H9 (cell line): Measurements from ENCODE around the gene G2E3. TPM values are rescaled to one million over a fixed set of nuclear protein-coding genes. Genes with fewer than 3 reads are reported as not detected.

Experiments
- DNase-seq: peaks from one replicate; pipeline ENCODE4 v3.0.0-alpha.2; 2017
- H2AFZ ChIP-seq: one replicate; pipeline ENCODE4 v1.6.1; 2013; ENCODE audit warnings: mild to moderate bottlenecking, low read length, control low read depth, moderate library complexity
- H2AK5ac ChIP-seq: 2 replicates; pipeline ENCODE4 v1.6.1; 2013; ENCODE audit warnings: low read length, control low read depth, mixed read lengths; ENCODE audit not compliant: insufficient read length
- H2BK120ac ChIP-seq: one replicate; pipeline ENCODE4 v1.6.1; 2013; ENCODE audit warnings: low read depth, mild to moderate bottlenecking, low read length, control low read depth, inconsistent platforms; ENCODE audit not compliant: poor library complexity, severe bottlenecking
- H2BK12ac ChIP-seq: 2 replicates; pipeline ENCODE4 v1.6.1; 2013; ENCODE audit warnings: low read length, control low read depth, mixed read lengths, low read depth; ENCODE audit not compliant: insufficient read length
- H2BK15ac ChIP-seq: 2 replicates; pipeline ENCODE4 v1.6.1; 2013; ENCODE audit warnings: low read depth, low read length, control low read depth
- H2BK20ac ChIP-seq: one replicate; pipeline ENCODE4 v1.6.1; 2013; ENCODE audit warnings: low read depth, mild to moderate bottlenecking, low read length, control low read depth, inconsistent platforms; ENCODE audit not compliant: poor library complexity, severe bottlenecking
- H2BK5ac ChIP-seq: 2 replicates; pipeline ENCODE4 v1.6.1; 2013; ENCODE audit warnings: low read length, control low read depth, mixed read lengths; ENCODE audit not compliant: insufficient read length
- H3K14ac ChIP-seq: 2 replicates; pipeline ENCODE4 v1.6.1; 2013; ENCODE audit warnings: low read length, control low read depth; ENCODE audit not compliant: insufficient read depth
- H3K18ac ChIP-seq: 2 replicates; pipeline ENCODE4 v1.6.1; 2013; ENCODE audit warnings: low read depth, mild to moderate bottlenecking, mixed read lengths, low read length, control low read depth; ENCODE audit not compliant: insufficient read length
- H3K23ac ChIP-seq: 2 replicates; pipeline ENCODE4 v1.6.1; 2013; ENCODE audit warnings: low read length, control low read depth, mixed read lengths, low read depth; ENCODE audit not compliant: insufficient read length
- H3K23me2 ChIP-seq: 2 replicates; pipeline ENCODE4 v1.6.1; 2013; ENCODE audit warnings: low read depth, mild to moderate bottlenecking, mixed read lengths, low read length, control low read depth; ENCODE audit not compliant: insufficient read length, poor library complexity, severe bottlenecking
- H3K27ac ChIP-seq: 2 replicates; pipeline ENCODE4 v1.5.1; 2013; ENCODE audit warnings: low read length, control low read depth, mixed read lengths, low read depth; ENCODE audit not compliant: insufficient read length
- H3K27me3 ChIP-seq: 2 replicates; pipeline ENCODE4 v1.6.1; 2013; ENCODE audit warnings: low read length, control low read depth, inconsistent platforms; ENCODE audit not compliant: insufficient read depth
- H3K4ac ChIP-seq: 2 replicates; pipeline ENCODE4 v1.6.1; 2013; ENCODE audit warnings: low read depth, mild to moderate bottlenecking, control low read depth, inconsistent platforms, low read length, moderate library complexity
- H3K4me1 ChIP-seq: 2 replicates; pipeline ENCODE4 v1.6.1; 2013; ENCODE audit warnings: low read length, control low read depth, inconsistent platforms; ENCODE audit not compliant: insufficient read depth
- H3K4me2 ChIP-seq: 2 replicates; pipeline ENCODE4 v1.6.1; 2013; ENCODE audit warnings: low read length, control low read depth, mixed read lengths; ENCODE audit not compliant: insufficient read length, insufficient read depth
- H3K56ac ChIP-seq: 2 replicates; pipeline ENCODE4 v1.6.1; 2013; ENCODE audit warnings: low read depth, mild to moderate bottlenecking, mixed read lengths, low read length, control low read depth; ENCODE audit not compliant: insufficient read length
- H3K79me1 ChIP-seq: 2 replicates; pipeline ENCODE4 v1.6.1; 2013; ENCODE audit warnings: low read depth, mild to moderate bottlenecking, moderate library complexity, low read length, control low read depth, inconsistent platforms; ENCODE audit not compliant: insufficient read depth, poor library complexity, severe bottlenecking
- H3K79me2 ChIP-seq: 2 replicates; pipeline ENCODE4 v1.6.1; 2013; ENCODE audit warnings: low read length, control low read depth, inconsistent platforms; ENCODE audit not compliant: insufficient read depth
- H3K9ac ChIP-seq: 2 replicates; pipeline ENCODE4 v1.6.1; 2013; ENCODE audit warnings: low read length, control low read depth, mixed read lengths; ENCODE audit not compliant: insufficient read length; ENCODE audit errors: extremely low read depth
- H3K9me3 ChIP-seq: one replicate; pipeline ENCODE4 v1.6.1; 2013; ENCODE audit warnings: low read depth, low read length, inconsistent platforms; ENCODE audit not compliant: control insufficient read depth
- H3T11ph ChIP-seq: one replicate; pipeline ENCODE4 v1.6.1; 2013; ENCODE audit warnings: mild to moderate bottlenecking, low read length, control low read depth, inconsistent platforms
- H4K20me1 ChIP-seq: one replicate; pipeline ENCODE4 v1.6.1; 2013; ENCODE audit not compliant: control insufficient read depth, insufficient read length, insufficient read depth
- H4K5ac ChIP-seq: 2 replicates; pipeline ENCODE4 v1.6.1; 2013; ENCODE audit warnings: low read depth, mild to moderate bottlenecking, mixed read lengths, low read length, control low read depth; ENCODE audit not compliant: insufficient read length
- H4K8ac ChIP-seq: replicated peaks from 2 replicates; pipeline ENCODE4 v1.6.1; 2013; ENCODE audit warnings: low read length, control low read depth, mixed read lengths, low read depth; ENCODE audit not compliant: insufficient read length
- H4K91ac ChIP-seq: 2 replicates; pipeline ENCODE4 v1.6.1; 2013; ENCODE audit warnings: low read depth, mild to moderate bottlenecking, moderate library complexity, mixed read lengths, low read length, control low read depth; ENCODE audit not compliant: insufficient read length
- H3K27ac Mint-ChIP-seq, 3 experiments: 2 replicates in 2 of 3; 3 replicates in 1 of 3; pipeline ENCODE4 v1.8.0; 2020 to 2021; ENCODE audit warnings: mixed read lengths in 3 of 3, mild to moderate bottlenecking in 1 of 3, moderate library complexity in 1 of 3
- H3K27me3 Mint-ChIP-seq: 2 replicates; pipeline ENCODE4 v1.8.0; 2021; ENCODE audit warnings: low read depth, mild to moderate bottlenecking, moderate library complexity, mixed read lengths
- H3K36me3 Mint-ChIP-seq, 3 experiments: 2 replicates in 2 of 3; 3 replicates in 1 of 3; pipeline ENCODE4 v1.8.0; 2020 to 2021; ENCODE audit warnings: low read depth in 3 of 3, mixed read lengths in 3 of 3; ENCODE audit not compliant: insufficient read depth in 1 of 3
- H3K4me1 Mint-ChIP-seq, 2 experiments: 2 replicates each; pipeline ENCODE4 v1.8.0; 2020; ENCODE audit warnings: mixed read lengths in 2 of 2
- H3K4me3 Mint-ChIP-seq, 2 experiments: 2 replicates in 1 of 2; 3 replicates in 1 of 2; pipeline ENCODE4 v1.8.0; 2020 to 2021; ENCODE audit warnings: mild to moderate bottlenecking in 2 of 2, mixed read lengths in 2 of 2, moderate library complexity in 1 of 2
- H3K9me3 Mint-ChIP-seq, 2 experiments: 2 replicates in 1 of 2; 3 replicates in 1 of 2; pipeline ENCODE4 v1.8.0; 2020; ENCODE audit warnings: mild to moderate bottlenecking in 2 of 2, mixed read lengths in 2 of 2, moderate library complexity in 1 of 2
- WGBS: extraction: QIAGEN DNeasy Blood & Tissue Kit; methylation state at CpG from one replicate; pipeline ENCODE4 v1.1.7; 2013; ENCODE audit warnings: missing lambda C conversion rate, low lambda C conversion rate, mixed read lengths; ENCODE audit not compliant: insufficient read length; ENCODE audit errors: extremely low coverage; 5-methylcytosine and 5-hydroxymethylcytosine counted together
- total RNA-seq: library from RNA; stranded (reverse); gene quantifications from 2 replicates; pipeline ENCODE4 v1.2.1, GENCODE V29; 2021
- TF ChIP-seq, protein P1 (sequence below): fragments of 200-600 bp; sonication (generic); conservative IDR thresholded peaks from 3 replicates; pipeline ENCODE4 v1.8.0; 2021; ENCODE audit warnings: antibody characterized with exemption, mild to moderate bottlenecking

Gene G2E3
- total RNA-seq, 1 experiment from 2014 or later, result 49.2 TPM

DNA sequence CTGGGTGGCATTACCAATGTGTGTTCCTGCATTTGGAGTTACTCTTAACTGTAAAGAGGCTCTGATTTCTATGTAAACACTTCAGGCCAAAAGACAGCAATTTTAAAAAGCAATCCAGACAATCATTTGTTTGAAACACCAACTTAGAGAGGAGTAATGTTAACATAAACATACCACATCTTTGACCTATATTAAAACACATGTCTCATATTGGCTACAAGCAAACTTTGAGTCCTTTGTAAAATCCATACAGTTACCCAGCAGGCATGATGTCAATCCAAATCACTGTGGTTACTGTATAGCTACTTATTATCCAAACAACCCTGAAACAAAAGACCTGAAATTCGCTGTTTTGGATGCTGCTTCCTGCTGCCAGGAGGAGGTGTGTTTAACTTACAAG is 7.5 kb upstream of the G2E3 start:
- no peak overlapping the region for H3K23ac ChIP-seq
- H3K4me2 ChIP-seq, result no peak overlapping the region
- no peak overlapping the region for H4K91ac ChIP-seq
- H3K56ac ChIP-seq, result no peak overlapping the region
- no CpG with 5 or more reads among the region's 1 CpG for WGBS
- H3K9ac ChIP-seq, result no peak overlapping the region
- no peaks in the 10 kb centered on the region for H3K36me3 Mint-ChIP-seq
- no peaks in the 10 kb centered on the region for H3K27me3 ChIP-seq
- no peak for DNase-seq
- H2BK15ac ChIP-seq, result no peak overlapping the region
- H2BK5ac ChIP-seq, result no peak overlapping the region
- H3K27ac Mint-ChIP-seq, result no peak overlapping the region
- no peak overlapping the region for H3K27ac ChIP-seq
- H3K9me3 ChIP-seq, result no peaks in the 10 kb centered on the region
- H3K4me3 Mint-ChIP-seq, result no peak overlapping the region
- H3K18ac ChIP-seq, result no peak overlapping the region
- TF ChIP-seq, protein P1, sequence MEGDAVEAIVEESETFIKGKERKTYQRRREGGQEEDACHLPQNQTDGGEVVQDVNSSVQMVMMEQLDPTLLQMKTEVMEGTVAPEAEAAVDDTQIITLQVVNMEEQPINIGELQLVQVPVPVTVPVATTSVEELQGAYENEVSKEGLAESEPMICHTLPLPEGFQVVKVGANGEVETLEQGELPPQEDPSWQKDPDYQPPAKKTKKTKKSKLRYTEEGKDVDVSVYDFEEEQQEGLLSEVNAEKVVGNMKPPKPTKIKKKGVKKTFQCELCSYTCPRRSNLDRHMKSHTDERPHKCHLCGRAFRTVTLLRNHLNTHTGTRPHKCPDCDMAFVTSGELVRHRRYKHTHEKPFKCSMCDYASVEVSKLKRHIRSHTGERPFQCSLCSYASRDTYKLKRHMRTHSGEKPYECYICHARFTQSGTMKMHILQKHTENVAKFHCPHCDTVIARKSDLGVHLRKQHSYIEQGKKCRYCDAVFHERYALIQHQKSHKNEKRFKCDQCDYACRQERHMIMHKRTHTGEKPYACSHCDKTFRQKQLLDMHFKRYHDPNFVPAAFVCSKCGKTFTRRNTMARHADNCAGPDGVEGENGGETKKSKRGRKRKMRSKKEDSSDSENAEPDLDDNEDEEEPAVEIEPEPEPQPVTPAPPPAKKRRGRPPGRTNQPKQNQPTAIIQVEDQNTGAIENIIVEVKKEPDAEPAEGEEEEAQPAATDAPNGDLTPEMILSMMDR, result no peak
- H3K23me2 ChIP-seq, result no peaks in the 10 kb centered on the region
- no peaks in the 10 kb centered on the region for H3K79me1 ChIP-seq
- H2AK5ac ChIP-seq, result no peak overlapping the region
- no peak overlapping the region for H3K14ac ChIP-seq
- H2BK20ac ChIP-seq, result no peak overlapping the region
- no peak overlapping the region for H3T11ph ChIP-seq
- H2AFZ ChIP-seq, result no peak overlapping the region
- no peak overlapping the region for H2BK120ac ChIP-seq
- no peak overlapping the region for H4K8ac ChIP-seq
- H4K20me1 ChIP-seq, result no peaks in the 10 kb centered on the region
- peaks cover 0 to 6% of the 10 kb centered on the region in 2 experiments; a peak in 3 of 5 replicates for H3K9me3 Mint-ChIP-seq
- H3K4me1 Mint-ChIP-seq, result peaks cover 0 to 12% of the 10 kb centered on the region in 2 experiments
- H2BK12ac ChIP-seq, result no peak overlapping the region
- no peaks in the 10 kb centered on the region for H3K79me2 ChIP-seq
- no peaks in the 10 kb centered on the region for H3K27me3 Mint-ChIP-seq
- H4K5ac ChIP-seq, result no peak overlapping the region
- H3K4me1 ChIP-seq, result 0 out of 2 replicates have a peak, but pooled peaks cover 2% of the 10 kb centered on the region
- H3K4ac ChIP-seq, result no peak overlapping the region
